ENCODE data around the gene MYO1D. TPM values are rescaled to one million over a fixed set of nuclear protein-coding genes. Genes with fewer than 3 reads are reported as not detected.

Gene MYO1D
- total and polyA plus RNA-seq, 12 donors: 13.6 to 103 (median 59.8) TPM

- Histone ChIP-seq H3K36me3 (replicated peaks in 1 of 2) (no peaks in the 10 kb centered on the region), H3K4me3 (no peak overlapping the region), H3K27me3 (no peaks in the 10 kb centered on the region), H3K4me1 (replicated peaks in 1 of 2) (peaks cover 19 to 27% of the 10 kb centered on the region in 2 donors), H3K27ac (peak overlapping the region in 1 of 5 donors; percentile 9), H3K9me3 (replicated peaks in 1 of 3) (no peaks in the 10 kb centered on the region)
- WGBS, 4 donors: 8 to 36% (median 12%) methylated on average over 2 of the region's 2 CpGs
- peak in 2 of 7 donors; percentile 15 to 39 for DNase-seq
- TF ChIP-seq CTCF (IDR thresholded peaks at IDR 0.05) (no peak), POLR2A (IDR thresholded peaks at IDR 0.05) (no peak)
- intact Hi-C loops (cut with DNase I): no loop called here
Measured at GRCh38 chr17:32516450-32516849, 360.5 kb downstream of the MYO1D start.

- 90 to 94% (median 93%) methylated on average over 4 of the region's 4 CpGs for WGBS, 4 donors
- intact Hi-C loops (cut with DNase I): no loop called here
- no peak overlapping the region for H3K4me3 ChIP-seq
- H3K27ac ChIP-seq: no peak overlapping the region
- H3K9me3 ChIP-seq (replicated peaks in 1 of 3): no peaks in the 10 kb centered on the region
- no peak for DNase-seq
- H3K27me3 ChIP-seq: no peaks in the 10 kb centered on the region
- TF ChIP-seq CTCF (IDR thresholded peaks at IDR 0.05): no peak
- no peak for TF ChIP-seq POLR2A (IDR thresholded peaks at IDR 0.05)
- no peaks in the 10 kb centered on the region for H3K36me3 ChIP-seq (replicated peaks in 1 of 2)
- peaks cover 19 to 27% of the 10 kb centered on the region in 2 donors for H3K4me1 ChIP-seq (replicated peaks in 1 of 2)
Measured at GRCh38 chr17:32515677-32516383, 361.1 kb downstream of the MYO1D start.

DNA sequence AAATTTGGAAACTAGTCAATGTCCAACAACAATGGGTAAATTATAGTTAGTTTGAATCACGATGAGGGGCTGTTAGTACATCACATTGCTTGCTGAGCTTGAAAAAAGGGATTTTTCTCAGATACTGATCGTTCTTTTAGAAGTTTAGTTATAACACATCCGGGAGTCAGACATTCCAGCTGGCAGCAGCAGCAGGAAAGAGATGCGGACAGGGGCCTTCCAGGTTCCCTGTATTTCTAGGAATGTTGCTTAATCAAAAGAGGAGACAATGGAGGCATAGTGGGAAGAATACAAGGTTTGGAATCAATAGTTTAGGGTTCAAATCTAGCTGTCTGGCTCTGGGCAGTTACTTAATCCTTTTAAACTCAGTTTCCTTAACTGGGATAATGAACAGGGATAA, 362.3 kb downstream of the MYO1D start:
- WGBS, 4 donors: 76 to 88% (median 79%) methylated on average over 4 of the region's 4 CpGs
- no peak for DNase-seq
- Histone ChIP-seq H3K36me3 (replicated peaks in 1 of 2) (no peaks in the 10 kb centered on the region), H3K4me1 (replicated peaks in 1 of 2) (peaks cover 12 to 17% of the 10 kb centered on the region in 2 donors), H3K9me3 (replicated peaks in 1 of 3) (no peaks in the 10 kb centered on the region), H3K27me3 (no peaks in the 10 kb centered on the region), H3K27ac (no peak overlapping the region), H3K4me3 (no peak overlapping the region)
- TF ChIP-seq CTCF (IDR thresholded peaks at IDR 0.05) (no peak), POLR2A (IDR thresholded peaks at IDR 0.05) (no peak)
- intact Hi-C loops (cut with DNase I): no loop called here

- intact Hi-C loops (cut with DNase I): no loop called here
Measured at GRCh38 chr17:32513579-32513978, 363.3 kb downstream of the MYO1D start.

More at GRCh38 chr17:32513579-32513978, 363.3 kb downstream of the MYO1D start:
- WGBS, 4 donors: 91 to 96% (median 93%) methylated on average over 3 of the region's 3 CpGs
- DNase-seq: no peak
- Histone ChIP-seq H3K36me3 (replicated peaks in 1 of 2) (no peaks in the 10 kb centered on the region), H3K9me3 (replicated peaks in 1 of 3) (no peaks in the 10 kb centered on the region), H3K4me1 (replicated peaks in 1 of 2) (peaks cover 5 to 13% of the 10 kb centered on the region in 2 donors), H3K27me3 (no peaks in the 10 kb centered on the region), H3K27ac (no peak overlapping the region), H3K4me3 (no peak overlapping the region)
- TF ChIP-seq CTCF (IDR thresholded peaks at IDR 0.05) (no peak), POLR2A (IDR thresholded peaks at IDR 0.05) (no peak)

Measured in adrenal gland (tissue), 12 donors.